ENCODE data around the gene MYO9B. TPM values are rescaled to one million over a fixed set of nuclear protein-coding genes. Genes with fewer than 3 reads are reported as not detected.

The MYO9B gene
- total RNA-seq, 1 experiment from 2014 or later: 74.6 TPM

GRCh38 chr19:17209126-17210036 is 133.8 kb downstream of the MYO9B start:
- BruUV-seq (replicated peaks): no TSS peak
- intact Hi-C loops (cut with micrococcal nuclease): no loop called here
- H2AFZ ChIP-seq (ENCODE audit: low read depth, low read length, poor library complexity, severe bottlenecking): no peak overlapping the region
- no peaks in the 10 kb centered on the region for H3K9me3 ChIP-seq (ENCODE audit: control insufficient read depth in 1 of 2, insufficient read depth in 1 of 2, low read depth in 1 of 2, low read length in 2 of 2)
- H3K79me2 ChIP-seq (ENCODE audit: insufficient read depth, low read length): no peaks in the 10 kb centered on the region
- POLR2A ChIA-PET: interaction anchor here (0.6 kb wide), 1 partner anchor 9 kb away, joined by 4 read pairs; no protein-coding TSS in a partner anchor
- peak; percentile 81 for ATAC-seq
- RAD21 ChIA-PET (ENCODE audit: low non-redundant PET in 1 of 2, low total read pairs in 2 of 2, uncharacterized antibody in 2 of 2, unreplicated experiment in 2 of 2): interaction anchor here in 1 of 2 experiments (0.6 kb wide), 1 partner anchor 406 kb away, joined by 4 read pairs; no protein-coding TSS in a partner anchor
- no peak overlapping the region for H3K4me3 ChIP-seq (replicated peaks in 1 of 2; ENCODE audit: low read depth in 1 of 2, low read length in 2 of 2)
- CTCF ChIA-PET: no interaction called here
- peak overlapping the region; percentile 50; the same call in 1 of the 2 replicates for H3K27ac ChIP-seq (ENCODE audit: low read depth, low read length)
- DNase-seq (ENCODE audit: low read depth, low spot score): peak; percentile 75
- H4K20me1 ChIP-seq (ENCODE audit: insufficient read depth): no peaks in the 10 kb centered on the region
- TF ChIP-seq TCF7L2 (IDR thresholded peaks at IDR 0.05; ENCODE audit: borderline replicate concordance, extremely low read depth, insufficient read depth, insufficient read length) (no peak), POLR2A (IDR thresholded peaks at IDR 0.05; ENCODE audit: borderline replicate concordance, extremely low read depth, insufficient read depth, insufficient read length) (no peak), RAD21 (IDR thresholded peaks at IDR 0.05; ENCODE audit: low read depth) (no peak), FOSL1 (IDR thresholded peaks at IDR 0.05; ENCODE audit: low read depth) (no peak), CTCF (IDR thresholded peaks at IDR 0.05 in 2 of 3, conservative IDR thresholded peaks at IDR 0.05 in 1 of 3; ENCODE audit: borderline replicate concordance in 1 of 3, insufficient read depth in 1 of 3, low read depth in 2 of 3, low read length in 2 of 3) (no peak), EZH2phosphoT487 (IDR thresholded peaks at IDR 0.05; ENCODE audit: borderline replicate concordance) (no peak), ZBTB33 (IDR thresholded peaks at IDR 0.05; ENCODE audit: extremely low read depth, insufficient replicate concordance, low read length) (no peak), ATF3 (IDR thresholded peaks at IDR 0.05) (no peak), YY1 (IDR thresholded peaks at IDR 0.05; ENCODE audit: extremely low read depth, insufficient replicate concordance, low read depth, low read length) (no peak), SRF (IDR thresholded peaks at IDR 0.05; ENCODE audit: low read depth) (no peak), EZH2 (IDR thresholded peaks at IDR 0.05) (no peak), REST (IDR thresholded peaks at IDR 0.05; ENCODE audit: low read depth) (no peak)
- peak overlapping the region; percentile 46 for H3K4me2 ChIP-seq (ENCODE audit: low read length)
- H3K27me3 ChIP-seq (ENCODE audit: insufficient read depth, low read length): no peaks in the 10 kb centered on the region
- H3K9me2 ChIP-seq (ENCODE audit: insufficient read depth): no peaks in the 10 kb centered on the region
- H3K4me1 ChIP-seq (ENCODE audit: control insufficient read depth in 1 of 2, insufficient read depth in 2 of 2, low read length in 2 of 2): peaks cover 10 to 21% of the 10 kb centered on the region in 2 experiments; a peak in 3 of 4 replicates
- H3K36me3 ChIP-seq (ENCODE audit: control insufficient read depth in 1 of 2, insufficient read depth in 2 of 2, low read length in 2 of 2): peaks cover 6 to 10% of the 10 kb centered on the region in 2 experiments; a peak in 2 of 4 replicates
- H3K9ac ChIP-seq (ENCODE audit: low read length): no peak overlapping the region

Measured in HCT116 (cell line).